IPS-18a (cell line): ENCODE data around the gene PNPT1.
"Not testable (repeated sequence)": the region's sequence is repeated elsewhere in the genome, so short reads cannot be mapped to it uniquely, and the experiment has no call there.

Experiments
- H3K27ac ChIP-seq: one replicate; pipeline ENCODE4 v1.5.1; 2013; ENCODE audit warnings: low read length
- H3K27me3 ChIP-seq: one replicate; pipeline ENCODE4 v1.6.1; 2013; ENCODE audit warnings: mild to moderate bottlenecking, low read length; ENCODE audit not compliant: control insufficient read depth, insufficient read depth
- H3K36me3 ChIP-seq: one replicate; pipeline ENCODE4 v1.6.1; 2013; ENCODE audit warnings: low read depth, low read length; ENCODE audit not compliant: control insufficient read depth
- H3K4me1 ChIP-seq: one replicate; pipeline ENCODE4 v1.6.1; 2013; ENCODE audit warnings: low read depth, low read length; ENCODE audit not compliant: control insufficient read depth
- H3K4me3 ChIP-seq: one replicate; pipeline ENCODE4 v1.5.1; 2013; ENCODE audit warnings: low read length
- H3K9ac ChIP-seq: one replicate; pipeline ENCODE4 v1.6.1; 2013; ENCODE audit warnings: mild to moderate bottlenecking, low read length, moderate library complexity
- H3K9me3 ChIP-seq: one replicate; pipeline ENCODE4 v1.6.1; 2013; ENCODE audit warnings: low read depth, low read length; ENCODE audit not compliant: control insufficient read depth

PNPT1 gene

GRCh38 chr2:55610954-55611743 is 82.5 kb downstream of the PNPT1 start:
- peaks cover 3% of the 10 kb centered on the region for H3K4me1 ChIP-seq
- H3K9ac ChIP-seq, result no peak overlapping the region
- H3K27ac ChIP-seq, result no peak overlapping the region
- no peaks in the 10 kb centered on the region for H3K9me3 ChIP-seq
- H3K27me3 ChIP-seq, result no peaks in the 10 kb centered on the region
- peaks cover 22% of the 10 kb centered on the region for H3K36me3 ChIP-seq
- no peak overlapping the region for H3K4me3 ChIP-seq

- Histone ChIP-seq H3K4me1 (no peaks in the 10 kb centered on the region), H3K36me3 (peaks cover 19% of the 10 kb centered on the region), H3K9ac (no peak overlapping the region), H3K27me3 (no peaks in the 10 kb centered on the region), H3K9me3 (no peaks in the 10 kb centered on the region), H3K4me3 (no peak overlapping the region), H3K27ac (no peak overlapping the region)
Measured at GRCh38 chr2:55609938-55610578, 83.6 kb downstream of the PNPT1 start.

- no peaks in the 10 kb centered on the region for H3K27me3 ChIP-seq
- no peak overlapping the region for H3K27ac ChIP-seq
- H3K9ac ChIP-seq, result no peak overlapping the region
- peaks cover 12% of the 10 kb centered on the region for H3K36me3 ChIP-seq
- no peaks in the 10 kb centered on the region for H3K9me3 ChIP-seq
- H3K4me1 ChIP-seq, result no peaks in the 10 kb centered on the region
- H3K4me3 ChIP-seq, result no peak overlapping the region
Measured at GRCh38 chr2:55609193-55609794, 84.3 kb downstream of the PNPT1 start.

- Histone ChIP-seq H3K4me3 (no peak overlapping the region), H3K27me3 (no peaks in the 10 kb centered on the region), H3K27ac (no peak overlapping the region), H3K4me1 (no peaks in the 10 kb centered on the region), H3K9me3 (no peaks in the 10 kb centered on the region), H3K9ac (no peak overlapping the region), H3K36me3 (peaks cover 10% of the 10 kb centered on the region)
Measured at GRCh38 chr2:55607717-55608116, 85.9 kb downstream of the PNPT1 start.

GRCh38 chr2:55604027-55604565 is 89.5 kb downstream of the PNPT1 start:
- H3K4me3 ChIP-seq, result no peak overlapping the region
- H3K27ac ChIP-seq, result no peak overlapping the region
- peaks cover 12% of the 10 kb centered on the region for H3K36me3 ChIP-seq
- no peaks in the 10 kb centered on the region for H3K4me1 ChIP-seq
- no peaks in the 10 kb centered on the region for H3K9me3 ChIP-seq
- H3K9ac ChIP-seq, result no peak overlapping the region
- no peaks in the 10 kb centered on the region for H3K27me3 ChIP-seq

- H3K4me3 ChIP-seq, result no peak overlapping the region
- no peak overlapping the region for H3K9ac ChIP-seq
- H3K27me3 ChIP-seq, result no peaks in the 10 kb centered on the region
- H3K4me1 ChIP-seq, result no peaks in the 10 kb centered on the region
- no peak overlapping the region for H3K27ac ChIP-seq
- H3K9me3 ChIP-seq, result no peaks in the 10 kb centered on the region
- H3K36me3 ChIP-seq, result peaks cover 18% of the 10 kb centered on the region
Measured at GRCh38 chr2:55601849-55602248, 91.8 kb downstream of the PNPT1 start.

GRCh38 chr2:55598056-55598795 is 95.4 kb downstream of the PNPT1 start:
- Histone ChIP-seq H3K9me3 (no peaks in the 10 kb centered on the region), H3K9ac (no peak overlapping the region), H3K4me1 (no peaks in the 10 kb centered on the region), H3K27me3 (no peaks in the 10 kb centered on the region), H3K4me3 (no peak overlapping the region), H3K27ac (no peak overlapping the region), H3K36me3 (peaks cover 23% of the 10 kb centered on the region)

- H3K9me3 ChIP-seq, H3K9ac ChIP-seq, H3K4me1 ChIP-seq, H3K27ac ChIP-seq, H3K27me3 ChIP-seq, H3K4me3 ChIP-seq: not testable (repeated sequence)
- peaks cover 12% of the 10 kb centered on the region for H3K36me3 ChIP-seq
Measured at GRCh38 chr2:55596795-55597194, 96.8 kb downstream of the PNPT1 start.

- no peak overlapping the region for H3K27ac ChIP-seq
- no peaks in the 10 kb centered on the region for H3K9me3 ChIP-seq
- no peaks in the 10 kb centered on the region for H3K4me1 ChIP-seq
- no peaks in the 10 kb centered on the region for H3K27me3 ChIP-seq
- peaks cover 12% of the 10 kb centered on the region for H3K36me3 ChIP-seq
- no peak overlapping the region for H3K4me3 ChIP-seq
- no peak overlapping the region for H3K9ac ChIP-seq
Measured at GRCh38 chr2:55595536-55595935, 98.1 kb downstream of the PNPT1 start.

GRCh38 chr2:55592130-55592529 is 101.5 kb downstream of the PNPT1 start:
- Histone ChIP-seq H3K9me3 (no peaks in the 10 kb centered on the region), H3K27ac (no peak overlapping the region), H3K36me3 (peaks cover 9% of the 10 kb centered on the region), H3K27me3 (no peaks in the 10 kb centered on the region), H3K9ac (no peak overlapping the region), H3K4me1 (no peaks in the 10 kb centered on the region), H3K4me3 (no peak overlapping the region)

- no peak overlapping the region for H3K9ac ChIP-seq
- H3K27me3 ChIP-seq, result no peaks in the 10 kb centered on the region
- H3K9me3 ChIP-seq, result no peaks in the 10 kb centered on the region
- no peak overlapping the region for H3K27ac ChIP-seq
- peaks cover 10% of the 10 kb centered on the region for H3K36me3 ChIP-seq
- no peaks in the 10 kb centered on the region for H3K4me1 ChIP-seq
- no peak overlapping the region for H3K4me3 ChIP-seq
Measured at GRCh38 chr2:55590810-55591440, 102.7 kb downstream of the PNPT1 start.
